ENCODE measurements around the gene CEP57. TPM values are rescaled to one million over a fixed set of nuclear protein-coding genes. Genes with fewer than 3 reads are reported as not detected.

Gene CEP57
- polyA plus RNA-seq, 3 donors, result 13.1 to 24.9 (median 14.9) TPM

GRCh38 chr11:95816037-95816436 is 25.7 kb downstream of the CEP57 start:
- WGBS (ENCODE audit: insufficient coverage), result no CpG with 5 or more reads among the region's 2 CpGs
- H3K4me3 Mint-ChIP-seq, result no peak overlapping the region
- H3K9me3 ChIP-seq (replicated peaks in 1 of 2; ENCODE audit: control insufficient read depth in 1 of 2, insufficient read depth in 1 of 2, low read length in 2 of 2), result no peaks in the 10 kb centered on the region
- no peak overlapping the region for H3K9ac ChIP-seq (ENCODE audit: insufficient read depth, low read length, poor library complexity, severe bottlenecking)
- H3K4me3 ChIP-seq (replicated peaks in 1 of 3; ENCODE audit: low read depth in 2 of 3, low read length in 3 of 3), result no peak overlapping the region
- no peak overlapping the region for H3K27ac ChIP-seq (ENCODE audit: low read depth in 1 of 2, low read length in 2 of 2)
- no peak for TF ChIP-seq CTCF (IDR thresholded peaks at IDR 0.05)
- no peaks in the 10 kb centered on the region for H3K27me3 Mint-ChIP-seq (ENCODE audit: low read depth in 3 of 3)
- H3K4me2 ChIP-seq (replicated peaks; ENCODE audit: extremely low read depth, low read length, poor library complexity, severe bottlenecking), result no peak overlapping the region
- H3K36me3 Mint-ChIP-seq, result peaks cover 43 to 65% of the 10 kb centered on the region in 2 donors
- peak in 1 of 3 donors; percentile 3 for DNase-seq
- no peaks in the 10 kb centered on the region for H3K4me1 ChIP-seq (ENCODE audit: control insufficient read depth in 1 of 2, insufficient read depth in 2 of 2, low read length in 2 of 2)
- H3K36me3 ChIP-seq (replicated peaks in 1 of 2; ENCODE audit: control insufficient read depth in 1 of 2, insufficient read depth in 2 of 2, low read length in 2 of 2), result peaks cover 39 to 73% of the 10 kb centered on the region in 2 donors
- H3K27ac Mint-ChIP-seq, result peak overlapping the region in 1 of 7 donors; percentile 6
- H3K79me2 ChIP-seq (ENCODE audit: insufficient read depth, low read length), result no peaks in the 10 kb centered on the region
- no peaks in the 10 kb centered on the region for H3K4me1 Mint-ChIP-seq
- H4K20me1 ChIP-seq (ENCODE audit: insufficient read depth, low read length), result no peaks in the 10 kb centered on the region
- no peaks in the 10 kb centered on the region for H3K27me3 ChIP-seq (ENCODE audit: control insufficient read depth in 2 of 2, insufficient read depth in 2 of 2, low read length in 2 of 2)
- intact Hi-C loops (cut with micrococcal nuclease), result no loop called here
- no peaks in the 10 kb centered on the region for H3K9me3 Mint-ChIP-seq
- H2AFZ ChIP-seq (ENCODE audit: insufficient read depth, low read depth, low read length, poor library complexity, severe bottlenecking), result no peak overlapping the region

DNA sequence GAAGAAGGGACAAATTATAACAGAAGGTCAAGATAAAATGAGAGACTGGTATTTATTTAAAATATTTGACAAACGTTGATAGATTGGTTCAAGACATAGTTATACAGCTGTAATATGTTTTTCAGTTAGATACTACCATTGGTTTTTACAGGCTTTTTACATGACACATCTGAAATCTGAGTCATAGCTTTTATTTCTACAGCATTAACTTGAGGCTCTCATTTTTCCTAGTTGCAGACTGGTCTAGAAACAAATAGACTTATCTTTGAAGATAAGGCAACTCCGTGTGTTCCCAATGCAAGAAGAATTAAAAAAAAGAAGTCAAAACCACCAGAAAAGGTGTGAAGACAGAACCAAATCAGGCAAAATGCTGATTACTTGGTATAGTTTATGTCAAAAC is 31.3 kb downstream of the CEP57 start:
- no peak overlapping the region for H2AFZ ChIP-seq (ENCODE audit: insufficient read depth, low read depth, low read length, poor library complexity, severe bottlenecking)
- Mint-ChIP-seq H3K4me1 (no peaks in the 10 kb centered on the region), H3K27me3 (ENCODE audit: low read depth in 3 of 3) (no peaks in the 10 kb centered on the region), H3K9me3 (no peaks in the 10 kb centered on the region), H3K27ac (peak overlapping the region in 1 of 7 donors; percentile 4), H3K36me3 (peaks cover 53 to 80% of the 10 kb centered on the region in 2 donors), H3K4me3 (no peak overlapping the region)
- H3K27ac ChIP-seq (ENCODE audit: low read depth in 1 of 2, low read length in 2 of 2), result no peak overlapping the region
- H3K27me3 ChIP-seq (ENCODE audit: control insufficient read depth in 2 of 2, insufficient read depth in 2 of 2, low read length in 2 of 2), result no peaks in the 10 kb centered on the region
- H3K9me3 ChIP-seq (replicated peaks in 1 of 2; ENCODE audit: control insufficient read depth in 1 of 2, insufficient read depth in 1 of 2, low read length in 2 of 2), result no peaks in the 10 kb centered on the region
- H3K9ac ChIP-seq (ENCODE audit: insufficient read depth, low read length, poor library complexity, severe bottlenecking), result no peak overlapping the region
- WGBS (ENCODE audit: insufficient coverage), result no CpG with 5 or more reads among the region's 2 CpGs
- H4K20me1 ChIP-seq (ENCODE audit: insufficient read depth, low read length), result no peaks in the 10 kb centered on the region
- no peaks in the 10 kb centered on the region for H3K4me1 ChIP-seq (ENCODE audit: control insufficient read depth in 1 of 2, insufficient read depth in 2 of 2, low read length in 2 of 2)
- H3K4me2 ChIP-seq (replicated peaks; ENCODE audit: extremely low read depth, low read length, poor library complexity, severe bottlenecking), result no peak overlapping the region
- H3K36me3 ChIP-seq (replicated peaks in 1 of 2; ENCODE audit: control insufficient read depth in 1 of 2, insufficient read depth in 2 of 2, low read length in 2 of 2), result peaks cover 35 to 88% of the 10 kb centered on the region in 2 donors
- no peak for DNase-seq
- no peak for TF ChIP-seq CTCF (IDR thresholded peaks at IDR 0.05)
- no peak overlapping the region for H3K4me3 ChIP-seq (replicated peaks in 1 of 3; ENCODE audit: low read depth in 2 of 3, low read length in 3 of 3)
- H3K79me2 ChIP-seq (ENCODE audit: insufficient read depth, low read length), result no peaks in the 10 kb centered on the region
- intact Hi-C loops (cut with micrococcal nuclease), result no loop called here

Data from CD14-positive monocyte (primary cell).